Right kidney (tissue), 1 donor: Measurements from ENCODE around the gene BNC1.
A peak's percentile ranks its signal among the peaks of the same experiment; 100 is the strongest.
"Not testable (repeated sequence)": the region's sequence is repeated elsewhere in the genome, so short reads cannot be mapped to it uniquely, and the experiment has no call there.

Experiments used
- DNase-seq: peaks from one replicate; pipeline ENCODE4 v3.0.0-alpha.2; 2016

The BNC1 gene

GRCh38 chr15:83299462-83299861 is 15.0 kb upstream of the BNC1 start:
- DNase-seq, result no peak

GRCh38 chr15:83295417-83295816 is 11.0 kb upstream of the BNC1 start:
- no peak for DNase-seq

- DNase-seq, result no peak
These were observed 8.7 kb upstream of the BNC1 start for GRCh38 chr15:83293201-83293600.

- DNase-seq, result no peak
These were observed 7.9 kb upstream of the BNC1 start for GRCh38 chr15:83292317-83292716.

- no peak for DNase-seq
These were observed 5.8 kb upstream of the BNC1 start for GRCh38 chr15:83290236-83290635.

- no peak for DNase-seq
These were observed 4.7 kb upstream of the BNC1 start for GRCh38 chr15:83289160-83289559.

- DNase-seq, result no peak
These were observed 3.9 kb upstream of the BNC1 start for GRCh38 chr15:83288381-83288801.

GRCh38 chr15:83287541-83288027 is 3.1 kb upstream of the BNC1 start:
- DNase-seq, result no peak

- no peak for DNase-seq
These were observed 1.6 kb upstream of the BNC1 start for GRCh38 chr15:83285979-83286553.

- peak; percentile 15 for DNase-seq
These were observed 967 bp upstream of the BNC1 start for GRCh38 chr15:83285284-83285978.

- peak; percentile 81 for DNase-seq
These were observed 478 bp downstream of the BNC1 start for GRCh38 chr15:83283813-83284558.

GRCh38 chr15:83283138-83283812 is 1.2 kb downstream of the BNC1 start:
- DNase-seq, result peak; percentile 85

- no peak for DNase-seq
These were observed 1.7 kb downstream of the BNC1 start for GRCh38 chr15:83282776-83283137.

GRCh38 chr15:83282141-83282540 is 2.3 kb downstream of the BNC1 start:
- no peak for DNase-seq

GRCh38 chr15:83278191-83278590 is 6.3 kb downstream of the BNC1 start:
- DNase-seq, result no peak

GRCh38 chr15:83276661-83277060 is 7.8 kb downstream of the BNC1 start:
- no peak for DNase-seq

GRCh38 chr15:83275412-83275811 is 9.1 kb downstream of the BNC1 start:
- DNase-seq, result no peak

- DNase-seq, result no peak
These were observed 14.3 kb downstream of the BNC1 start for GRCh38 chr15:83270176-83270575.

GRCh38 chr15:83268147-83268546 is 16.3 kb downstream of the BNC1 start:
- DNase-seq, result no peak

- no peak for DNase-seq
These were observed 21.7 kb downstream of the BNC1 start for GRCh38 chr15:83262594-83263315.

- not testable (repeated sequence) for DNase-seq
These were observed 22.3 kb downstream of the BNC1 start for GRCh38 chr15:83262181-83262580.

GRCh38 chr15:83250781-83251180 is 33.7 kb downstream of the BNC1 start:
- no peak for DNase-seq
